OCI-LY1 (cell line): ENCODE data around the gene SERPINB1.

Experiments
- H2AFZ ChIP-seq: fragments of 200-600 bp; sonication (generic), shearing (Covaris generic); 2 replicates; pipeline ENCODE4 v1.6.0; 2014; ENCODE audit warnings: antibody characterized with exemption, mild to moderate bottlenecking, low read length
- H3F3A ChIP-seq: fragments of 200-600 bp; sonication (generic), shearing (Covaris generic); 2 replicates; pipeline ENCODE4 v1.6.0; 2014; ENCODE audit warnings: mild to moderate bottlenecking, antibody characterized with exemption, low read length, moderate library complexity; ENCODE audit not compliant: insufficient read depth
- H3K27ac ChIP-seq: fragments of 200-600 bp; sonication (generic); 2 replicates; pipeline ENCODE4 v1.5.1; 2014; ENCODE audit warnings: low read length, mixed run types, mild to moderate bottlenecking, low read depth; ENCODE audit not compliant: poor library complexity, severe bottlenecking
- H3K27me3 ChIP-seq: fragments of 200-600 bp; sonication (generic); 2 replicates; pipeline ENCODE4 v1.6.0; 2014; ENCODE audit warnings: antibody characterized with exemption, mild to moderate bottlenecking, low read length, moderate library complexity; ENCODE audit not compliant: insufficient read depth
- H3K36me3 ChIP-seq: fragments of 200-600 bp; sonication (generic); 2 replicates; pipeline ENCODE4 v1.6.1; 2014; ENCODE audit warnings: mild to moderate bottlenecking, antibody characterized with exemption, low read length, moderate library complexity, mixed read lengths; ENCODE audit not compliant: insufficient read depth
- H3K4me1 ChIP-seq: fragments of 200-600 bp; sonication (generic); 2 replicates; pipeline ENCODE4 v1.5.1; 2014; ENCODE audit warnings: mild to moderate bottlenecking, low read length, moderate library complexity; ENCODE audit not compliant: insufficient read depth, severe bottlenecking
- H3K4me2 ChIP-seq: fragments of 200-600 bp; sonication (generic), shearing (Covaris generic); 2 replicates; pipeline ENCODE4 v1.6.1; 2014; ENCODE audit warnings: low read length
- H3K4me3 ChIP-seq: fragments of 200-600 bp; sonication (generic); 2 replicates; pipeline ENCODE4 v1.5.1; 2014; ENCODE audit warnings: low read length, low read depth, mild to moderate bottlenecking, mixed read lengths; ENCODE audit not compliant: poor library complexity, severe bottlenecking
- H3K79me2 ChIP-seq: fragments of 200-600 bp; shearing (Covaris generic); 2 replicates; pipeline ENCODE4 v1.6.1; 2016; ENCODE audit warnings: mixed run types, low read length, mixed read lengths; ENCODE audit not compliant: insufficient read depth
- H3K9ac ChIP-seq: fragments of 200-600 bp; sonication (generic), shearing (Covaris generic); 2 replicates; pipeline ENCODE4 v1.6.1; 2014; ENCODE audit warnings: mild to moderate bottlenecking, low read length, mixed read lengths
- H3K9me2 ChIP-seq: fragments of 200-600 bp; sonication (generic), shearing (Covaris generic); 2 replicates; pipeline ENCODE4 v1.6.1; 2014; ENCODE audit warnings: low read depth, mild to moderate bottlenecking, low read length, mixed read lengths
- H3K9me3 ChIP-seq: fragments of 200-600 bp; shearing (Covaris generic); 2 replicates; pipeline ENCODE4 v1.6.1; 2014; ENCODE audit warnings: low read length, mixed read lengths
- H4K20me1 ChIP-seq: fragments of 200-600 bp; sonication (generic), shearing (Covaris generic); 2 replicates; pipeline ENCODE4 v1.6.0; 2016; ENCODE audit warnings: mild to moderate bottlenecking, low read length; ENCODE audit not compliant: insufficient read depth
- EZH2 ChIP-seq: fragments of 200-600 bp; sonication (generic), shearing (Covaris generic); IDR thresholded peaks from 2 replicates; pipeline ENCODE4 v1.8.0; 2017; ENCODE audit warnings: borderline replicate concordance, mixed run types, mild to moderate bottlenecking, antibody characterized with exemption, low read length, moderate library complexity, mixed read lengths
- TF ChIP-seq, protein P1 (sequence below): fragments of 200-600 bp; sonication (generic), shearing (Covaris generic); IDR thresholded peaks from 2 replicates; pipeline ENCODE4 v1.5.1; 2017; ENCODE audit warnings: mild to moderate bottlenecking, antibody characterized with exemption, low read length, moderate library complexity, mixed read lengths

The SERPINB1 gene

GRCh38 chr6:2841264-2842138 is at the start of gene SERPINB1:
Gene SERPINB1, minus strand, starts transcription at chr6:2841863. Its CDS starts 1,277 bp downstream, at chr6:2840586.
- Histone ChIP-seq H3K27me3 (no peaks in the 10 kb centered on the region), H3F3A (0 out of 2 replicates have a peak, but pooled peaks cover 3% of the 10 kb centered on the region), H3K4me1 (peaks cover 56% of the 10 kb centered on the region), H2AFZ (0 out of 2 replicates have a peak within 1 kb of the TSS, but pooled peaks have one; percentile 44), H3K9me2 (no peaks in the 10 kb centered on the region), H4K20me1 (no peaks in the 10 kb centered on the region), H3K27ac (peak within 1 kb of the TSS; percentile 64), H3K79me2 (no peaks in the 10 kb centered on the region), H3K4me2 (peak within 1 kb of the TSS; percentile 68), H3K9me3 (no peaks in the 10 kb centered on the region), H3K9ac (peak within 1 kb of the TSS; percentile 75), H3K36me3 (peaks cover 21% of the 10 kb centered on the region), H3K4me3 (peak within 1 kb of the TSS; percentile 69)
- TF ChIP-seq, protein P1, sequence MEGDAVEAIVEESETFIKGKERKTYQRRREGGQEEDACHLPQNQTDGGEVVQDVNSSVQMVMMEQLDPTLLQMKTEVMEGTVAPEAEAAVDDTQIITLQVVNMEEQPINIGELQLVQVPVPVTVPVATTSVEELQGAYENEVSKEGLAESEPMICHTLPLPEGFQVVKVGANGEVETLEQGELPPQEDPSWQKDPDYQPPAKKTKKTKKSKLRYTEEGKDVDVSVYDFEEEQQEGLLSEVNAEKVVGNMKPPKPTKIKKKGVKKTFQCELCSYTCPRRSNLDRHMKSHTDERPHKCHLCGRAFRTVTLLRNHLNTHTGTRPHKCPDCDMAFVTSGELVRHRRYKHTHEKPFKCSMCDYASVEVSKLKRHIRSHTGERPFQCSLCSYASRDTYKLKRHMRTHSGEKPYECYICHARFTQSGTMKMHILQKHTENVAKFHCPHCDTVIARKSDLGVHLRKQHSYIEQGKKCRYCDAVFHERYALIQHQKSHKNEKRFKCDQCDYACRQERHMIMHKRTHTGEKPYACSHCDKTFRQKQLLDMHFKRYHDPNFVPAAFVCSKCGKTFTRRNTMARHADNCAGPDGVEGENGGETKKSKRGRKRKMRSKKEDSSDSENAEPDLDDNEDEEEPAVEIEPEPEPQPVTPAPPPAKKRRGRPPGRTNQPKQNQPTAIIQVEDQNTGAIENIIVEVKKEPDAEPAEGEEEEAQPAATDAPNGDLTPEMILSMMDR, result no peak
- no peak for TF ChIP-seq EZH2

- peaks cover 44% of the 10 kb centered on the region for H3K4me1 ChIP-seq
- peaks cover 87% of the 10 kb centered on the region for H3K36me3 ChIP-seq
- TF ChIP-seq EZH2, result no peak
- TF ChIP-seq, protein P1, result no peak
- no peaks in the 10 kb centered on the region for H4K20me1 ChIP-seq
- H3K9me2 ChIP-seq, result no peaks in the 10 kb centered on the region
- no peaks in the 10 kb centered on the region for H3K27me3 ChIP-seq
- peaks cover 18% of the 10 kb centered on the region for H3F3A ChIP-seq
- H2AFZ ChIP-seq, result no peak overlapping the region
- no peaks in the 10 kb centered on the region for H3K9me3 ChIP-seq
- H3K79me2 ChIP-seq, result no peaks in the 10 kb centered on the region
- H3K27ac ChIP-seq, result peak overlapping the region; percentile 92
- peak overlapping the region; percentile 63 for H3K9ac ChIP-seq
- H3K4me2 ChIP-seq, result peak overlapping the region; percentile 51
- peak overlapping the region; percentile 46 for H3K4me3 ChIP-seq
Observed at GRCh38 chr6:2890976-2891767, 49.5 kb upstream of the SERPINB1 start.

- H3K9ac ChIP-seq, result no peak overlapping the region
- H3K27me3 ChIP-seq, result no peaks in the 10 kb centered on the region
- H3K79me2 ChIP-seq, result no peaks in the 10 kb centered on the region
- H4K20me1 ChIP-seq, result no peaks in the 10 kb centered on the region
- peaks cover 45% of the 10 kb centered on the region for H3K4me1 ChIP-seq
- TF ChIP-seq, protein P1, result no peak
- TF ChIP-seq EZH2, result no peak
- no peaks in the 10 kb centered on the region for H3K9me2 ChIP-seq
- H3K36me3 ChIP-seq, result peaks cover 51% of the 10 kb centered on the region
- peak overlapping the region; percentile 78 for H3K27ac ChIP-seq
- no peak overlapping the region for H2AFZ ChIP-seq
- H3F3A ChIP-seq, result peaks cover 19% of the 10 kb centered on the region
- no peak overlapping the region for H3K4me3 ChIP-seq
- no peaks in the 10 kb centered on the region for H3K9me3 ChIP-seq
- no peak overlapping the region for H3K4me2 ChIP-seq
Observed at GRCh38 chr6:2885967-2886735, 44.5 kb upstream of the SERPINB1 start.
